Activated naive CD4-positive, alpha-beta T cell treated with anti-CD3 and anti-CD28 coated beads, Interleukin-2, amount 50 U/mL, for 24 hours (primary cell): ENCODE measurements around the gene DIPK1A.

Experiments
- H3K27ac Mint-ChIP-seq: one replicate; pipeline ENCODE4 v1.8.0; 2021; ENCODE audit warnings: mild to moderate bottlenecking, mixed read lengths
- H3K27me3 Mint-ChIP-seq: one replicate; pipeline ENCODE4 v1.8.0; 2021; ENCODE audit warnings: mixed read lengths
- H3K36me3 Mint-ChIP-seq: one replicate; pipeline ENCODE4 v1.8.0; 2021; ENCODE audit warnings: mixed read lengths
- H3K4me1 Mint-ChIP-seq: one replicate; pipeline ENCODE4 v1.8.0; 2021; ENCODE audit warnings: mixed read lengths
- H3K4me3 Mint-ChIP-seq: one replicate; pipeline ENCODE4 v1.8.0; 2021; ENCODE audit warnings: mild to moderate bottlenecking, mixed read lengths
- H3K9me3 Mint-ChIP-seq: one replicate; pipeline ENCODE4 v1.8.0; 2021; ENCODE audit warnings: mixed read lengths

The DIPK1A gene

DNA sequence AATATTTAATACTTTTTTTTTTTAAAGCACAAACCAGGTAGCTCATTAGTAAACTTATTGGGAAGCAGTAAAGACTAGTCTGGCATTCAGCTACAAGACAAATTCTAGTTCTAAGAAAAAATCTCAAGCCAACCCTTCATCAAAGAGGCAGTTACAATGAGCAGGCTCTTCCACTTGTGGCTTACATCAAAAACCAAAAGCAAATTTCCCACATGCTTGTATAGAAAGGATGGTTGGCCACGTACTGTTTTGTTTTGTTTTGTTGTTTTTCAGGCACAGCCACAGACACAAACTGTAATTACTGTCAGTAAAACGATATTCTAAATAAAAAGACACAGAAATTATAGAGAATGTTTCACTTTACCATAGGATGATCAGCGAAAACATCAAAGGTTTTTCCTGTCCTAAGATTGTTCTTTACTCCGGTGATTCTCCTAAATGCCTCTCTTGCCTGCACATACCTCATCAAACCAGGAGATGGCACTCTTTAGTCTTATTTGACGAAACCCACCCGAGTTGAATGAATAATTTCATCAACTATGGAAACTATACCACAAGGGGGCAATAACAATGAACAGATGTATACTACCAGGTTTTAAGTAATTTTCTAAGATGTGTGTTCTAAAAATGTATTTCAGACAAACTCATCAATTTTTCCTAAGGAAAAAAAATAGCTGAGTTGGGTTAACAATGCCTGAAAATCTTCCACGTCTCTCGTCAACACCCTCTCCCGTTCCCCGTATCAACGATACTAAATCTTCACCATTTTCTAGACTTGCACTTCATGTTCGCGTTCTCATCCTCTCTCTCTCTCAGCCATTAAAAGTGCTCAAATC, 102.5 kb downstream of the DIPK1A start:
- Mint-ChIP-seq H3K4me1 (peaks cover 25% of the 10 kb centered on the region), H3K4me3 (peak overlapping the region; percentile 86), H3K9me3 (no peaks in the 10 kb centered on the region), H3K27me3 (no peaks in the 10 kb centered on the region), H3K27ac (peak overlapping the region; percentile 83), H3K36me3 (peaks cover 5% of the 10 kb centered on the region)

GRCh38 chr1:92857817-92858216, 103.4 kb downstream of the DIPK1A start:
- Mint-ChIP-seq H3K4me3 (no peak overlapping the region), H3K9me3 (no peaks in the 10 kb centered on the region), H3K27me3 (no peaks in the 10 kb centered on the region), H3K36me3 (peaks cover 5% of the 10 kb centered on the region), H3K4me1 (peaks cover 25% of the 10 kb centered on the region), H3K27ac (no peak overlapping the region)

- H3K4me3 Mint-ChIP-seq, result no peak overlapping the region
- H3K27me3 Mint-ChIP-seq, result no peaks in the 10 kb centered on the region
- H3K4me1 Mint-ChIP-seq, result peaks cover 39% of the 10 kb centered on the region
- H3K36me3 Mint-ChIP-seq, result peaks cover 7% of the 10 kb centered on the region
- H3K27ac Mint-ChIP-seq, result no peak overlapping the region
- H3K9me3 Mint-ChIP-seq, result no peaks in the 10 kb centered on the region
Observed at GRCh38 chr1:92855236-92855635, 106.0 kb downstream of the DIPK1A start.

DNA sequence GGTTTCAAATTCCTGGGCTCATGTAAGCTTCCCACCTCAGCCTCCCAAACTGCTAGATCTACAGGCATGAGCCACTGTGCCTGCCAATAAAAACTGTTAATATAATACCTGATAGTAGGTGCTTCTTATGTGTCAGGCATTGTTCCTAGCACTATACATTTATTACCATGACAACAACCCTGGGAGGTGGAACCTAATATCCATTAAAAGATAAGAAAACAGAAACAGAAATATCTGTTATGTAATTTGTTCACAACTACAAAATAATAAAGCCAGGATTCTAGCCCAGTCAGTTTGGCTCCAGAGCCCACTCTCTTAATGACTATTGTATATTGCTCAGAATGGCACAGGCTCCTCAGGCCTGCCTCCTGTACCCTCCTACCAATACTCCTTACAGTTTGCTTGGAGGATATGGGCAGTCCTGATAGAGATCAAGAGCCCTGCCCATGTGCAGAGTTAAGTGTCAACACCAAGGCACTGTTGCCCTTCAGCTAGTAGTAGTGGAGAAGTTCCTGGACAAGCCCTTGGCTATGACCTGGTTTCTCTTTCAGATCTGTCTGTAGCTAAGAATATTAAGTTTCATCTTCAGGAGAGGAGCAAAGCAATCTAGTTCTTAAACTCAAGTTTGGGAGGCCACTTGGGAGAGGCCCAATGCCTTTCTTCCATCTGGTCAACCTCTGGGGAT, 107.0 kb downstream of the DIPK1A start:
- H3K36me3 Mint-ChIP-seq, result peaks cover 7% of the 10 kb centered on the region
- H3K4me1 Mint-ChIP-seq, result peaks cover 32% of the 10 kb centered on the region
- H3K27ac Mint-ChIP-seq, result no peak overlapping the region
- H3K4me3 Mint-ChIP-seq, result no peak overlapping the region
- no peaks in the 10 kb centered on the region for H3K9me3 Mint-ChIP-seq
- H3K27me3 Mint-ChIP-seq, result no peaks in the 10 kb centered on the region

DNA sequence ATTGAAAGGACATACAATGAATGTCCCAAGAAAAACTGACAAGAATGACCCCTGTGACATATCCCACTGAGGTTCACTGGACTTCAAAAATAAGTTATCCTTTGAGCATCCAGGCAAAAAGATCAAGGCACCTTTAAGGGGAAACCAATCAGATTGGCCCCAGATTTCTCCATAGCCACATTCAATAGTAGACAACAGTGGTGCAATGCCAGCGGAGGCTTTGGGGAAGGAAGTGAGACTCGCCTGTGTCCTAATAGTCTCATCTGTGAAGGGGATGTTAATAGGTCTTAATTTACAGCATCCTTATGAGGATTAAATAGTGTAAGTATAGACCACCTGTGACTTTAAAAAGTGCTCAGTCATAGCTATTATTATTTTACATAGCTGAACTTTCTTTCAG, 108.0 kb downstream of the DIPK1A start:
- Mint-ChIP-seq H3K4me3 (no peak overlapping the region), H3K36me3 (peaks cover 7% of the 10 kb centered on the region), H3K9me3 (no peaks in the 10 kb centered on the region), H3K27ac (no peak overlapping the region), H3K4me1 (peaks cover 24% of the 10 kb centered on the region), H3K27me3 (no peaks in the 10 kb centered on the region)

- Mint-ChIP-seq H3K4me1 (peaks cover 24% of the 10 kb centered on the region), H3K9me3 (no peaks in the 10 kb centered on the region), H3K27ac (peak overlapping the region; percentile 30), H3K27me3 (no peaks in the 10 kb centered on the region), H3K36me3 (peaks cover 7% of the 10 kb centered on the region), H3K4me3 (no peak overlapping the region)
Observed at GRCh38 chr1:92851729-92852128, 109.5 kb downstream of the DIPK1A start.

- H3K4me3 Mint-ChIP-seq, result no peak overlapping the region
- no peaks in the 10 kb centered on the region for H3K9me3 Mint-ChIP-seq
- H3K36me3 Mint-ChIP-seq, result peaks cover 9% of the 10 kb centered on the region
- H3K4me1 Mint-ChIP-seq, result peaks cover 24% of the 10 kb centered on the region
- no peaks in the 10 kb centered on the region for H3K27me3 Mint-ChIP-seq
- H3K27ac Mint-ChIP-seq, result no peak overlapping the region
Observed at GRCh38 chr1:92850019-92850418, 111.2 kb downstream of the DIPK1A start.

DNA sequence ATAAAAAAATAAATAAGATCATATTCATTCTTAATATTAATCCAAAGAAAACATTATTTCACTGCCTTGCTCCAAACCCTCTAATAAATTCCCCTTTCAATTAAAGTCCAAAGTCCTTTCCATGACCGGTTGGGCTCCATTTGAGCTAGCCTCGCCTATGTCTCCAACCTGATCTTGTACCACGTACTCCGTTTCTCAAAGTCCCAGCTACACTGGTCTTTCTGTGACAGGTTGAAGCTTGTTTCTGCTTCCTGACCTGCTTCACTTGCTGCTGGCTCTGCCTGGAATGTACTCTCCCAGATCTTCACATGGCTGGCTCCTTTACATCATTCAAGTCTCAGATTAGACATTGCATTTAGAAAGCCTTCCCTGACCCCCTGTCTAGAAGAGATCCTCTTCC, 113.1 kb downstream of the DIPK1A start:
- Mint-ChIP-seq H3K4me3 (no peak overlapping the region), H3K4me1 (peaks cover 14% of the 10 kb centered on the region), H3K9me3 (no peaks in the 10 kb centered on the region), H3K27ac (peak overlapping the region; percentile 19), H3K27me3 (no peaks in the 10 kb centered on the region), H3K36me3 (peaks cover 14% of the 10 kb centered on the region)

DNA sequence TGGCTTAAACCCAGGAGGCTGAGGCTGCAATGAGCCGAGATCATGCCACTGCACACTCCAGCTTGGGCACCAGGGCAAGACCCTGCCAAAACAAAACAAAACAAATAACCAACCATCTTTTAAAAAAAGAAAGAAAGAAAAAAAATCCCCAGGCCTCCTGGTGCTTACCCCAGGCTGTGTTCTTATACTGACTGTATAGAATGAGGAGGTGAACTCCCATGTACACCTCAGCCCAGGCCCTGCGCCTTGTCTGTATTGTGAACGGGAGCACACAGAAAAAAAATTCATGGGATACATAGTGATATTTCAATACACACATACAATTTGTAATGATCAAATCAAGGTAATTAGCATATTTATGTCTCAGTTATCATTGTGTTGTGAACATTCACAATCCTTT, 115.4 kb downstream of the DIPK1A start:
- H3K27me3 Mint-ChIP-seq, result no peaks in the 10 kb centered on the region
- H3K27ac Mint-ChIP-seq, result no peak overlapping the region
- H3K9me3 Mint-ChIP-seq, result no peaks in the 10 kb centered on the region
- peaks cover 5% of the 10 kb centered on the region for H3K4me1 Mint-ChIP-seq
- H3K4me3 Mint-ChIP-seq, result no peak overlapping the region
- peaks cover 17% of the 10 kb centered on the region for H3K36me3 Mint-ChIP-seq

DNA sequence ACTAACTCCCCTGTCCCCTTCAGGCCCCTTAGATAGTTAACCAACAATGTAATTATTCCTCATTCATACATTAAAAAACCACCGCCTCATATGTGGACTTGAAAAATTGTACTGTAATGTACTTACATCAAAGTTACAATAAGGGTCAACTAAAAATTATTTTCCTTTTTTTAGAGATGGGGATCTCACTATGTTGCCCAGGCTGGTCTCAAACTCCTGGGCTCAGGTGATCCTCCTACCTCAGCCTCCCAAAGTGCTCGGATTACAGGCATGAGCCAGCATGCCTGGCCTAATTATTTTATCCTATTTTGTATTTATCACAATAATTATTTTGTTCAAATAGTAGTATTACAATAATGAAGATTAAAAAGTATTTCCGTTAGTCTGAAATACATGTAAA, 116.8 kb downstream of the DIPK1A start:
- Mint-ChIP-seq H3K4me1 (peaks cover 18% of the 10 kb centered on the region), H3K36me3 (peaks cover 26% of the 10 kb centered on the region), H3K27me3 (no peaks in the 10 kb centered on the region), H3K4me3 (no peak overlapping the region), H3K9me3 (no peaks in the 10 kb centered on the region), H3K27ac (no peak overlapping the region)

DNA sequence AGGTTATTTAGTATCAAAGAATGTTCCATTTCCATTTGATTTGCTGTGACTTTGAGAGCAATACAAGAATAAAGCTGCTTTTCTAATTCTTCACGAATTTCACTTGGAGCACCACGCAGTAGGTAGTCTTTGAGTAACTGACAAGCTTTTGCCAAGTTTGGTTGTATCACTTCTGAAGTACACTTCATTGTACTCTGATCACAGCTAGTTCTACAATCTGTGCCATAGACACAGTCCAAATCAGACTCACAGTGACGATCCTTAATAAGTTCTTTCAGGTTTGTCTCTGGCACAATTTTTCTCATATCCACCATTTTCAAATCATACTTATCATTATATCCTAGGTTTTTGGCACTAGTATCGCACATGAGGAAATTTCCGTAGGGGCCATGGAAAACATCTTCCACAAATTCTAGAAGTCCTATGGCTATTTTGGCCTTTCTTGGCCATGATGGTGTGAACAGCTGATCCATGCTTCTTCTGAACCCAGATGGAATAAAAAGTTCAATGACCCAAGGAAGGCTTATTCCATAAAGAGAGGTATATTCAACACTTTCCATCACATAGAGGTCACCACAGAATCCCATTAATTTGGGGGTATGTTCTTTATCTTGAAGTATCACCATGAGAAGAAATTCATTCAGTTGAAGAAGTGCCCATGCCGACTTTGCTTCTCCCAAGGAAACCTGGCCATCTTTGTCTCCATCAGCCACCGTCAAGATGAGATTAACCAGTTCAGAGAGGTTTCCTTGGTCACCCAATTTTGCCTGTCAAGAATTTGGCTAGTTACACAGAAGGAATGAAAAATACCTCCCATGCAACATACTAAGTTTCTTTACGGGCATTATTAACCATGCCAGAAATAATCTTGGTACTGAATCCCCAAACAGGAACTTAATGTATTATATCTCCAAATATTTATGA, 117.6 kb downstream of the DIPK1A start:
- H3K4me3 Mint-ChIP-seq, result no peak overlapping the region
- H3K36me3 Mint-ChIP-seq, result peaks cover 32% of the 10 kb centered on the region
- peak overlapping the region; percentile 77 for H3K27ac Mint-ChIP-seq
- no peaks in the 10 kb centered on the region for H3K27me3 Mint-ChIP-seq
- peaks cover 24% of the 10 kb centered on the region for H3K4me1 Mint-ChIP-seq
- no peaks in the 10 kb centered on the region for H3K9me3 Mint-ChIP-seq

- no peaks in the 10 kb centered on the region for H3K27me3 Mint-ChIP-seq
- no peak overlapping the region for H3K27ac Mint-ChIP-seq
- peaks cover 36% of the 10 kb centered on the region for H3K36me3 Mint-ChIP-seq
- H3K4me1 Mint-ChIP-seq, result peaks cover 30% of the 10 kb centered on the region
- H3K4me3 Mint-ChIP-seq, result no peak overlapping the region
- H3K9me3 Mint-ChIP-seq, result no peaks in the 10 kb centered on the region
Observed at GRCh38 chr1:92843046-92843423, 118.2 kb downstream of the DIPK1A start.

DNA sequence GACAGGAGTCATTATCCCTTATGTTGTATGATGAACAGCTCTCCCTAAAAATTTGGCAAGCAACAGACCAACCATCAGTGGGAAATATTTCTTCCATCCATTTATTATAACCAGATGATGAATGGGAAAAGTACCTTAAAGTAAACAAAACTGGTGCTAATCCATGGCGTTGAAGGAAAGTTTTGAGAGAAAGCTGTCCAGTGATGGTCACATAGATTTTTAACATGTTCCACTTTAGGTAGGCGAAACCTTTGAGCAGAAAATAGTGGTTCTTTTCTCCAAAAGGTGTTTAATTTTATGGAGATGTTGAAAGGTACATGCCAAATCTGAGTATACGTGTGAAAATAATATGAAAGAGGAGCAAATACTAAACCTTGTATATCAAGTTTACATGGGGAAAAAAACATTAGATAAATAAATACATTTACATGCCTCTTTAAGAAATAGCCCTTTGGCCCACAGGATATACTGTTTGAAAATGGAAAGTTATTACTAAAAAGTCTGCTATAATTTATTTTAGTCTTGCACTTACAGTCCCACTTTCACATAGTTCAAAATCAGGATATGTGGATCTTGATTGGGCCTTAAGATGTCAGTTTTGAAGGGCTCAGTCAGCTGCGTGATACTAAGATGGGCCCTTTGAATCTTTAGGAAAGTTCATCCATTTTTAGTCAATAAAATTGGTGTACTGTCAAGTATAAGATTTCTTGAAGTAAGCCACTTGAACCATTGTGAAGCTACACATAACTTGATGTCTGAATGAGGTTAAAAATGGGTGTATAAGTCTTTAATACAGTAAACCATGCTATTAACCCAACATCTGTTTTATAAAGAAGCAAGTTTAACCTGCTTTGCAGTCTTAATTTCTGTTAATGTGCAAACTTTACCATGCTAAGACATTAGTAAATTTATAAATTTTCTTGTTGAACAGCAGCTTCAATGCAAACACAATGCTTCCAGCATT, 118.9 kb downstream of the DIPK1A start:
- Mint-ChIP-seq H3K27ac (peak overlapping the region; percentile 68), H3K27me3 (no peaks in the 10 kb centered on the region), H3K36me3 (peaks cover 42% of the 10 kb centered on the region), H3K4me1 (peaks cover 37% of the 10 kb centered on the region), H3K9me3 (no peaks in the 10 kb centered on the region), H3K4me3 (peak overlapping the region; percentile 44)

DNA sequence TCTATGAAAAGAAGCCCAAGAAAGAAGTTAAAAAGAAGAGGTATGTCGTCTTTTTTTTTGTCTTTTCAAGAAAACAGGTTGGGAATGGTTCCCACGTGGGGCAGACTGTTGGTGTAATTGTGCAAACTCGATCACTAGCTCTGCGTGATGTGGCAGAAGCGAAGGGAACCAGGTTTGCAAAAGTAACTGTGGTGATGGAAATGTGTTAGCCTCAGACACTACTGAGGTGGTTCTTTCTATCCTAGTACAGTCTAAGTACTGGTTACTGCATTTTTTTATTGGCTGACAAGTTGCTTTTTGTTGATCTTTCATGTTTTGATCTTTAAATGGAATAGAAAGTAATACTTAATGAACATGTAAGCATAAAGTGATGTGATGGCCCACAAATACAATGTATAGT, 120.7 kb downstream of the DIPK1A start:
- H3K4me3 Mint-ChIP-seq, result peak overlapping the region; percentile 61
- no peaks in the 10 kb centered on the region for H3K9me3 Mint-ChIP-seq
- H3K27ac Mint-ChIP-seq, result peak overlapping the region; percentile 14
- H3K36me3 Mint-ChIP-seq, result peaks cover 53% of the 10 kb centered on the region
- H3K27me3 Mint-ChIP-seq, result no peaks in the 10 kb centered on the region
- H3K4me1 Mint-ChIP-seq, result peaks cover 53% of the 10 kb centered on the region

GRCh38 chr1:92839442-92839841, 121.8 kb downstream of the DIPK1A start:
- Mint-ChIP-seq H3K27me3 (no peaks in the 10 kb centered on the region), H3K9me3 (no peaks in the 10 kb centered on the region), H3K36me3 (peaks cover 62% of the 10 kb centered on the region), H3K4me3 (peak overlapping the region; percentile 100), H3K27ac (peak overlapping the region; percentile 51), H3K4me1 (peaks cover 65% of the 10 kb centered on the region)
